Tibial artery (tissue), 4 donors: ENCODE measurements around the gene LY6G5C.

Source experiments
- DNase-seq, 2 donors: peaks; one replicate each; pipeline ENCODE4 v3.0.0-alpha.2; 2019
- H3K27ac ChIP-seq, 2 donors: fragments of 200-600 bp; sonication (generic) in 1 of 2; 1 replicate in 1 of 2; 2 replicates in 1 of 2; pipeline ENCODE4 v1.5.1; 2018 to 2019; ENCODE audit warnings: mild to moderate bottlenecking in 1 of 2
- H3K27me3 ChIP-seq, 2 donors: fragments of 200-600 bp; sonication (generic) in 1 of 2; one replicate each; pipeline versions ENCODE4 v1.5.1 to v1.6.0; 2016 to 2019
- H3K36me3 ChIP-seq, 3 donors: fragments of 200-600 bp; sonication (generic) in 2 of 3; one replicate each; pipeline ENCODE4 v1.5.1; 2016 to 2019; ENCODE audit warnings: mild to moderate bottlenecking in 2 of 3
- H3K4me1 ChIP-seq, 4 donors: fragments of 200-600 bp; sonication (generic) in 2 of 4; 1 replicate in 3 of 4; 2 replicates in 1 of 4; pipeline ENCODE4 v1.5.1; 2016 to 2019
- H3K4me3 ChIP-seq, 2 donors: fragments of 200-600 bp; sonication (generic) in 1 of 2; 1 replicate in 1 of 2; 2 replicates in 1 of 2; pipeline ENCODE4 v1.5.1; 2018 to 2019; ENCODE audit warnings: mild to moderate bottlenecking in 2 of 2
- H3K9me3 ChIP-seq, 3 donors: fragments of 200-600 bp; sonication (generic) in 1 of 3; one replicate each; pipeline ENCODE4 v1.5.1; 2016 to 2019
- intact Hi-C: fragments of 100-400 bp; cut with DNase I; formaldehyde crosslinking; loops from one replicate; pipeline ENCODE4 v1.15.0; 2023; ENCODE audit warnings: low total_unique reads
- TF ChIP-seq, protein P1 (sequence below), 2 experiments: fragments of 200-600 bp in 1 of 2; fragments of 450-650 bp in 1 of 2; IDR thresholded peaks; one replicate each; pipeline ENCODE4 v1.5.1; 2017 to 2019; ENCODE audit warnings: antibody characterized with exemption in 2 of 2, mild to moderate bottlenecking in 1 of 2, moderate library complexity in 1 of 2

The LY6G5C gene

DNA sequence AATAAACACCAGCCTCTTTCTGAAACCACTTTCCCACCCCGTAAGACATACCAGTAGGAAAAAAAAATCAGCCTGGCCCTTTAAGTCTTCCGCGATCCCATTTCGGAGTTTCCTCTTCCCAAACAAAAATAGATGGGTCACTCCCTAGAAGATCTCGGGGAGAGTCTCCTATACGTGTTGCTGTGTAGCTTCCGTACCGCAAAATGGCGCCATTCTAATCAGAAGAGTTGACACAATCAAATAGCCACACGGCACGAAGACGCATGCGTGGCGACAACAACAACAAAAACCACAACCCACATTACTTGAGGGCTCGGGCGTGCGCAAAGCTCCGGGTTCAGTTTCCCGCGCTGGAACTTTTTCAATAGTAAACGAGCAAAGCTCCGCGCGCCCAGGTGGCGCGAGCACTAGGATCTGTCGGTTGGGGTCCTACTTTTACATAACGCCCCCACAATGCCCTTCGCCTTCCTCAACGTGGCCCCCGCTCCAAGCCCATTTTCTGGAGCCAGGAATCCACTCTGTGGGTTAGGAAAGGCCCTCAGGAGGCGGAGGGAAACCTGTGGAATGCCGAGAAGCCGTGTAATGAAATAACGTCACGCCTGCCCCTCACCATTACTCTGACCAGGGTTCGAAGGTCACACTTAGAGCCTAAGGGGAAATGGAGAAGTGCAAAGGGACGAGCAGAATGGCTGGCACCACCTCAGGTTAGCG lies 15.9 kb downstream of the LY6G5C start, which contains the start of gene GPANK1:
Gene GPANK1, minus strand, starts transcription at position 208 of the 711 bp plus-strand sequence. CDS start 519 bp downstream, outside the sequence.
- H3K27ac ChIP-seq, result peak within 1 kb of the TSS; percentile 93 to 94
- H3K4me3 ChIP-seq, result peak within 1 kb of the TSS; percentile 77 to 88
- DNase-seq, result peak; percentile 95 to 97
- H3K4me1 ChIP-seq, result peaks cover 0 to 67% (median 48%) of the 10 kb centered on the region in 4 donors
- intact Hi-C loops, result loop anchor here (5.0 kb wide), 1 partner anchor 172 kb away; no protein-coding TSS in a partner anchor
- H3K36me3 ChIP-seq, result peaks cover 28 to 45% (median 42%) of the 10 kb centered on the region in 3 donors
- H3K9me3 ChIP-seq, result no peaks in the 10 kb centered on the region
- TF ChIP-seq, protein P1, sequence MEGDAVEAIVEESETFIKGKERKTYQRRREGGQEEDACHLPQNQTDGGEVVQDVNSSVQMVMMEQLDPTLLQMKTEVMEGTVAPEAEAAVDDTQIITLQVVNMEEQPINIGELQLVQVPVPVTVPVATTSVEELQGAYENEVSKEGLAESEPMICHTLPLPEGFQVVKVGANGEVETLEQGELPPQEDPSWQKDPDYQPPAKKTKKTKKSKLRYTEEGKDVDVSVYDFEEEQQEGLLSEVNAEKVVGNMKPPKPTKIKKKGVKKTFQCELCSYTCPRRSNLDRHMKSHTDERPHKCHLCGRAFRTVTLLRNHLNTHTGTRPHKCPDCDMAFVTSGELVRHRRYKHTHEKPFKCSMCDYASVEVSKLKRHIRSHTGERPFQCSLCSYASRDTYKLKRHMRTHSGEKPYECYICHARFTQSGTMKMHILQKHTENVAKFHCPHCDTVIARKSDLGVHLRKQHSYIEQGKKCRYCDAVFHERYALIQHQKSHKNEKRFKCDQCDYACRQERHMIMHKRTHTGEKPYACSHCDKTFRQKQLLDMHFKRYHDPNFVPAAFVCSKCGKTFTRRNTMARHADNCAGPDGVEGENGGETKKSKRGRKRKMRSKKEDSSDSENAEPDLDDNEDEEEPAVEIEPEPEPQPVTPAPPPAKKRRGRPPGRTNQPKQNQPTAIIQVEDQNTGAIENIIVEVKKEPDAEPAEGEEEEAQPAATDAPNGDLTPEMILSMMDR (IDR thresholded peaks at IDR 0.05), result no peak
- H3K27me3 ChIP-seq, result no peaks in the 10 kb centered on the region

DNA sequence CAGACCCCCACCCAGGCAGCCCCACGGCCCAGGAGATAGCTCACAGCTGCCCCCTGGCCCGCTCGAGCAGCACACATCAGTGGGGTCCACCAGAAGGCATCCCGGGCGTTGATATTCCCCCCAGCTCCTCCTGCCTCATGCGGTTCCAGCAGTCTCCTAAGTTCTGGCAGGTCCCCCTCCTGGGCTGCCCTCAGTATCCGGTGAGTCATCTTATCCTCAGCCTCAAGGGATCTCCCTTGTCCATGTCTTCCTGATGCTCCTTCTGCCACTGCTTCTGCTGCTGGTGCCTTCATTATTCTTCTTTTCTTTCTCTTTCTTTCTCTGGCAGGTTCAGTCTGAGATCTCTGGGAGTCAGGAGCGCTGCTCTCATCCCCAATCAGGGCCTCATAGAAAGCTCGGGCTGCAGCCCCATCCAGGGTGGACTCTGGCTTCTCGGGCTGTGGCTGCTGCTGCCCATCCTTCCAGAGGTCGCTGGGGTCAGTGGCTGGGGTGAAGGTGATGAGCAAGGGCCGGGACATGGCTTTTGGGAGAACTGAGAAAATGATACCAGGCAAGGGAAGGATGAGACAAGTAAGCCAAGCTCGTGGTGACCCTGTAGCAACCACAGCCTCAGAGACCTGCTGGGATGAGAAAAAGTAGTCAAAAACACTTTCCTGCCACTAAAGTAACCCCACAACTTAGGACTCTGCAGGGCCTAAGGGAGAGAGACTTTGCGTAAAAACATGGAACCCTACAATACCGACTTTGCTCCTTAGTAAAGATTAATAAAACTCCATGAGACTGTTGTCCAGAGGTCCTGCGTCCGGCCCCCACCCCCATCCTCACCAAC lies 16.7 kb downstream of the LY6G5C start:
- intact Hi-C loops, result no loop called here
- peak; percentile 70 to 85 for DNase-seq
- peaks cover 4 to 70% (median 55%) of the 10 kb centered on the region in 4 donors for H3K4me1 ChIP-seq
- peak overlapping the region; percentile 77 to 88 for H3K4me3 ChIP-seq
- H3K9me3 ChIP-seq, result no peaks in the 10 kb centered on the region
- H3K36me3 ChIP-seq, result peaks cover 21 to 38% (median 34%) of the 10 kb centered on the region in 3 donors
- H3K27ac ChIP-seq, result peak overlapping the region; percentile 93 to 94
- TF ChIP-seq, protein P1 (IDR thresholded peaks at IDR 0.05), result no peak
- no peaks in the 10 kb centered on the region for H3K27me3 ChIP-seq

DNA sequence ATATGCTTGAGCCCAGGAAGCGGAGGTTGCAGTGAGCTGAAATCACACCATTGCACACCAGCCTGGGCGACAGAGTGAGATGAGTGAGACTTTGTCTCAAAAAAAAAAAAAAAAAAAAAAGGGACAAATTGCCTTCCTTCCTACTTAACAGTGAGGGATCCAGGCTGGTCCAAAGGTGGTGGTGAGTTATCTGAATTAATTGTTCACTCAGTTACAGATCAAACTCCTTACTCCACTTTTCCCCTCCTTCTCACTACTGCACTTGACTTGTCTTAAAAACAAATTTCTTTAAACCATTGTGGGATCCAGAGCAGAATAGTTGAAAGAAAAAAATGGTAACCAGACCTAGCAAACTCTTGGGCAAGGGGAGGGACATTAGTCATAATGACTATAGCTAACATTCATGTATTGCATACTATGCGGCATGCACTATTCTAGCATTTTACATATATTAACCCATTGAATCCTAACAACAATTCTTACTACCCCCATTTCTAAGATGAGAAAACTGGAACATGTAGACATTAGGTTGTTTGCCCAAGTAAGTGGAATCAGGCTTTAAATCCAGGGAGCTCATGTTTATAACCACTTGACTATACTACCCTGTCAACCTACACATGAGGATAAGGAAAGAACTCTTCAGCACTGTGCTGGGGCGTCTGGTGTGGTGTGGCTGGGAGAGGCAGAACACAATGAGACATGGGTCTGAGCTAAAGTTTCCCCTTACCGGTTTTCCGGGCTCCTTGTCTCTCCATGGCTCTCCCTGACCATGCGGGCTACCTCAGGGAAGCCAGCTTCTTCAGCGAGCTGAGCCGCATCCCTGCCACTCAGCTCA lies 17.5 kb downstream of the LY6G5C start:
- peaks cover 13 to 36% (median 26%) of the 10 kb centered on the region in 3 donors for H3K36me3 ChIP-seq
- peak overlapping the region; percentile 93 to 94 for H3K27ac ChIP-seq
- H3K27me3 ChIP-seq, result no peaks in the 10 kb centered on the region
- H3K4me1 ChIP-seq, result peaks cover 6 to 74% (median 60%) of the 10 kb centered on the region in 4 donors
- H3K9me3 ChIP-seq, result no peaks in the 10 kb centered on the region
- no peak for DNase-seq
- intact Hi-C loops, result no loop called here
- peak overlapping the region; percentile 77 to 88 for H3K4me3 ChIP-seq
- TF ChIP-seq, protein P1 (IDR thresholded peaks at IDR 0.05), result no peak

DNA sequence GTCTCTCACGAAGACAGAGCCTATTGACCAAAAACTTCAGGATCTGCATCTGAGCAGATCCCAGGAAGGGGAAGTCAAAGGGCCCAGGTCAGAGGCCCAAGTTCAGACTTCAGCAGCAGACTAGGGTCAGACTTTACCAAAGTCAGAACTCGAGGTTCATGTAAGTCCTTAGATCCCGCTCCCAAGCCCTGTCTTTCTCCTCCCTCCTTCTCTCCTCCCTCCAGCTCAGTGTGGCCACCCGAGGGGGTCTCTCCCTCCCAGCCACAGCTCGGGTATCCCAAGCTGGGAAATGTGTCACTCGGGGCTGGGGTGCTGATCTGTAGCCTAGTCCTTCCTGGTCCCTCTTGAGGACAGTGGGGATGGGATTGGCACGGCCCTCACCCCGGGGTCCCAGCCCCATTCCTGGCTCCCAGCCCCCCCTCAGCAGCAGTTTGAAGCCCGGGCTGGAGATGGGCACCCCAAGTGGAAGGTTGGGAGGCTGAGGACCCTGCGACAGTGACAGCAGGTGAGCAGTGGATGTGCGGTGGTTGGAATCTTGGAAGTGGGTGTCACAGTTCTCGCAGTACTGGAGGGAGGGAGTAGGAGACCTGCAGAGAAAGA lies 18.6 kb downstream of the LY6G5C start:
- intact Hi-C loops, result no loop called here
- no peak overlapping the region for H3K4me3 ChIP-seq
- no peak for DNase-seq
- no peaks in the 10 kb centered on the region for H3K27me3 ChIP-seq
- H3K9me3 ChIP-seq, result no peaks in the 10 kb centered on the region
- peaks cover 6 to 35% (median 23%) of the 10 kb centered on the region in 3 donors for H3K36me3 ChIP-seq
- TF ChIP-seq, protein P1 (IDR thresholded peaks at IDR 0.05), result no peak
- H3K27ac ChIP-seq, result peak overlapping the region; percentile 11 to 78
- H3K4me1 ChIP-seq, result peaks cover 6 to 73% (median 60%) of the 10 kb centered on the region in 4 donors
